OCI-LY3 (cell line): Measurements from ENCODE around the gene LSM3.

ENCODE experiments used
- EZH2phosphoT487 ChIP-seq: fragments of 200-600 bp; shearing (Covaris generic); IDR thresholded peaks from 2 replicates; pipeline ENCODE4 v1.6.1; 2018; ENCODE audit warnings: antibody characterized with exemption, mixed run types, low read depth
- TF ChIP-seq, protein P1 (sequence below): fragments of 200-600, 300-600 bp; sonication (generic); IDR thresholded peaks from 2 replicates; pipeline ENCODE4 v1.5.1; 2014; ENCODE audit warnings: antibody characterized with exemption, low read length, low read depth

DNA sequence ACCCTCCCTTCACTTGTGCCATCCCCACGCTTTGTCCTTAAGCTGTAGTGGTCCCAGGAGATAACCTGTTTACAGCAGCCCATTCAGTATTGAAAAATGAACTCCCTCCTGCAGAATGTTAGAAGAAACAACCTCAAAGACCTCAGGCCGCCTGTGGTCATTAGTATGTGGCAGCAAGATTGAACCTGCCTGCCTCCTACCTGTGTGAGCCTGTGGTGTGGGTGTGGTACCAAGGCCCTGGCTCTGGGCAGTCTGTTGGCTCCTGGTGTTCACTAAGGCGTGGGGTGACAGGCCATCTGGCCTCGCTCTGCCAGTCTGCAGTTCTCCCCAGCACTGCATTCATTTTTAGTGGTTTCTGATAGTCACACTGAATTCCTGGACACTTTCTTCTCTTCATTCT, 21.0 kb downstream of the LSM3 start:
- TF ChIP-seq, protein P1, sequence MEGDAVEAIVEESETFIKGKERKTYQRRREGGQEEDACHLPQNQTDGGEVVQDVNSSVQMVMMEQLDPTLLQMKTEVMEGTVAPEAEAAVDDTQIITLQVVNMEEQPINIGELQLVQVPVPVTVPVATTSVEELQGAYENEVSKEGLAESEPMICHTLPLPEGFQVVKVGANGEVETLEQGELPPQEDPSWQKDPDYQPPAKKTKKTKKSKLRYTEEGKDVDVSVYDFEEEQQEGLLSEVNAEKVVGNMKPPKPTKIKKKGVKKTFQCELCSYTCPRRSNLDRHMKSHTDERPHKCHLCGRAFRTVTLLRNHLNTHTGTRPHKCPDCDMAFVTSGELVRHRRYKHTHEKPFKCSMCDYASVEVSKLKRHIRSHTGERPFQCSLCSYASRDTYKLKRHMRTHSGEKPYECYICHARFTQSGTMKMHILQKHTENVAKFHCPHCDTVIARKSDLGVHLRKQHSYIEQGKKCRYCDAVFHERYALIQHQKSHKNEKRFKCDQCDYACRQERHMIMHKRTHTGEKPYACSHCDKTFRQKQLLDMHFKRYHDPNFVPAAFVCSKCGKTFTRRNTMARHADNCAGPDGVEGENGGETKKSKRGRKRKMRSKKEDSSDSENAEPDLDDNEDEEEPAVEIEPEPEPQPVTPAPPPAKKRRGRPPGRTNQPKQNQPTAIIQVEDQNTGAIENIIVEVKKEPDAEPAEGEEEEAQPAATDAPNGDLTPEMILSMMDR, result no peak
- TF ChIP-seq EZH2phosphoT487, result no peak
